Mesenchymal stem cell (in vitro differentiated cells and primary cell): Measurements from ENCODE around the gene PANK1.
A peak's percentile ranks its signal among the peaks of the same experiment; 100 is the strongest.

ENCODE experiments used
- DNase-seq: peaks from one replicate; pipeline ENCODE4 v3.0.0-alpha.2; 2013
- H2AFZ ChIP-seq: one replicate; pipeline ENCODE4 v1.6.1; 2013; ENCODE audit warnings: low read depth, mild to moderate bottlenecking, control low read depth, inconsistent platforms, low read length, moderate library complexity
- H2AK5ac ChIP-seq: 2 replicates; pipeline ENCODE4 v1.6.1; 2013; ENCODE audit warnings: low read length, moderate library complexity, mild to moderate bottlenecking, inconsistent platforms; ENCODE audit not compliant: severe bottlenecking
- H2BK120ac ChIP-seq: one replicate; pipeline ENCODE4 v1.6.1; 2013; ENCODE audit warnings: low read depth, mild to moderate bottlenecking, inconsistent platforms, low read length, moderate library complexity
- H2BK12ac ChIP-seq, 2 experiments: one replicate each; pipeline ENCODE4 v1.6.1; 2013; ENCODE audit warnings: inconsistent platforms in 2 of 2, low read length in 2 of 2, mild to moderate bottlenecking in 2 of 2, moderate library complexity in 2 of 2, control low read depth in 1 of 2
- H2BK15ac ChIP-seq: one replicate; pipeline ENCODE4 v1.6.1; 2013; ENCODE audit warnings: mild to moderate bottlenecking, low read depth, inconsistent platforms; ENCODE audit not compliant: poor library complexity, severe bottlenecking
- H2BK5ac ChIP-seq: 2 replicates; pipeline ENCODE4 v1.6.1; 2013; ENCODE audit warnings: low read depth, mild to moderate bottlenecking, low read length, control low read depth, inconsistent platforms; ENCODE audit not compliant: poor library complexity, severe bottlenecking
- H3K14ac ChIP-seq, 2 experiments: one replicate each; pipeline ENCODE4 v1.6.1; 2013; ENCODE audit warnings: inconsistent platforms in 2 of 2, low read length in 2 of 2, control low read depth in 1 of 2, mild to moderate bottlenecking in 1 of 2, moderate library complexity in 1 of 2
- H3K18ac ChIP-seq, 2 experiments: one replicate each; pipeline ENCODE4 v1.6.1; 2013; ENCODE audit warnings: inconsistent platforms in 2 of 2, low read length in 2 of 2, control low read depth in 1 of 2, low read depth in 1 of 2, mild to moderate bottlenecking in 1 of 2
- H3K23ac ChIP-seq, 2 experiments: one replicate each; pipeline ENCODE4 v1.6.1; 2013; ENCODE audit warnings: inconsistent platforms in 2 of 2, low read length in 2 of 2, mild to moderate bottlenecking in 2 of 2, moderate library complexity in 2 of 2, control low read depth in 1 of 2
- H3K27ac ChIP-seq: 2 replicates; pipeline ENCODE4 v1.5.1; 2013; ENCODE audit warnings: mild to moderate bottlenecking, moderate library complexity, low read length, control low read depth, inconsistent platforms; ENCODE audit not compliant: poor library complexity, severe bottlenecking
- H3K27me3 ChIP-seq, 2 experiments: 2 replicates each; pipeline versions ENCODE4 v1.6.1 to v1.7.0; 2013; ENCODE audit warnings: low read length in 2 of 2, mild to moderate bottlenecking in 2 of 2, moderate library complexity in 2 of 2, control low read depth in 1 of 2, inconsistent platforms in 1 of 2; ENCODE audit not compliant: control insufficient read depth in 1 of 2, insufficient read depth in 1 of 2
- H3K36me3 ChIP-seq, 2 experiments: 2 replicates each; pipeline versions ENCODE4 v1.6.1 to v1.7.0; 2013; ENCODE audit warnings: low read length in 2 of 2, control low read depth in 1 of 2, inconsistent platforms in 1 of 2, low read depth in 1 of 2, mild to moderate bottlenecking in 1 of 2; ENCODE audit not compliant: insufficient read depth in 2 of 2, control insufficient read depth in 1 of 2
- H3K4ac ChIP-seq, 2 experiments: one replicate each; pipeline ENCODE4 v1.6.1; 2013; ENCODE audit warnings: inconsistent platforms in 2 of 2, low read length in 2 of 2, mild to moderate bottlenecking in 2 of 2, moderate library complexity in 2 of 2, control low read depth in 1 of 2, low read depth in 1 of 2
- H3K4me1 ChIP-seq: 2 replicates; pipeline ENCODE4 v1.6.1; 2013; ENCODE audit warnings: low read depth, low read length, control low read depth; ENCODE audit not compliant: control insufficient read depth, insufficient read depth
- H3K4me2 ChIP-seq: 2 replicates; pipeline ENCODE4 v1.6.1; 2013; ENCODE audit warnings: low read length, mild to moderate bottlenecking, inconsistent platforms; ENCODE audit not compliant: poor library complexity, severe bottlenecking
- H3K4me3 ChIP-seq, 2 experiments: 2 replicates each; pipeline versions ENCODE4 v1.5.1 to v1.7.0; 2013; ENCODE audit warnings: low read length in 2 of 2, mild to moderate bottlenecking in 2 of 2, control low read depth in 1 of 2, low read depth in 1 of 2; ENCODE audit not compliant: insufficient read depth in 1 of 2
- H3K79me1 ChIP-seq: replicated peaks from 2 replicates; pipeline ENCODE4 v1.6.1; 2013; ENCODE audit warnings: mild to moderate bottlenecking, control low read depth, low read length, inconsistent platforms; ENCODE audit not compliant: poor library complexity, severe bottlenecking
- H3K9ac ChIP-seq: 2 replicates; pipeline ENCODE4 v1.7.0; 2013; ENCODE audit warnings: mild to moderate bottlenecking, low read length, moderate library complexity
- H3K9me3 ChIP-seq: 2 replicates; pipeline ENCODE4 v1.7.0; 2013; ENCODE audit warnings: mild to moderate bottlenecking, low read length; ENCODE audit not compliant: control insufficient read depth
- H4K8ac ChIP-seq: one replicate; pipeline ENCODE4 v1.6.1; 2013; ENCODE audit warnings: inconsistent platforms, mild to moderate bottlenecking, low read length, moderate library complexity
- H4K91ac ChIP-seq: one replicate; pipeline ENCODE4 v1.6.1; 2013; ENCODE audit warnings: mild to moderate bottlenecking, low read length, inconsistent platforms
- WGBS: methylation state at CpG from one replicate; pipeline ENCODE4 v1.1.7; 2013; ENCODE audit warnings: mixed read lengths; 5-methylcytosine and 5-hydroxymethylcytosine counted together

The PANK1 gene

GRCh38 chr10:89685936-89686335 lies 40.9 kb upstream of the PANK1 start:
- WGBS: 85% methylated on average over 4 of the region's 4 CpGs
- no peak for DNase-seq
- no peak overlapping the region for H3K4me2 ChIP-seq
- H3K9ac ChIP-seq: no peak overlapping the region
- no peaks in the 10 kb centered on the region for H3K9me3 ChIP-seq
- H2AK5ac ChIP-seq: no peak overlapping the region
- no peak overlapping the region for H2BK120ac ChIP-seq
- no peak overlapping the region for H2BK5ac ChIP-seq
- H3K4me1 ChIP-seq: no peaks in the 10 kb centered on the region
- no peaks in the 10 kb centered on the region for H3K79me1 ChIP-seq
- no peak overlapping the region for H4K8ac ChIP-seq
- H3K23ac ChIP-seq: no peak overlapping the region
- no peak overlapping the region for H3K4ac ChIP-seq
- H3K14ac ChIP-seq: no peak overlapping the region
- no peak overlapping the region for H2BK12ac ChIP-seq
- H3K27me3 ChIP-seq: no peaks in the 10 kb centered on the region
- no peak overlapping the region for H3K27ac ChIP-seq
- H3K36me3 ChIP-seq: no peaks in the 10 kb centered on the region
- no peak overlapping the region for H3K4me3 ChIP-seq
- H2AFZ ChIP-seq: no peak overlapping the region
- no peak overlapping the region for H4K91ac ChIP-seq
- no peak overlapping the region for H3K18ac ChIP-seq
- no peak overlapping the region for H2BK15ac ChIP-seq

GRCh38 chr10:89684604-89685003 lies 39.6 kb upstream of the PANK1 start:
- Histone ChIP-seq H3K9me3 (no peaks in the 10 kb centered on the region), H3K14ac (no peak overlapping the region), H2AFZ (no peak overlapping the region), H3K18ac (no peak overlapping the region), H3K23ac (no peak overlapping the region), H3K27me3 (no peaks in the 10 kb centered on the region), H3K4me2 (no peak overlapping the region), H3K4me1 (no peaks in the 10 kb centered on the region), H2BK15ac (no peak overlapping the region), H4K91ac (no peak overlapping the region), H3K9ac (no peak overlapping the region), H3K4ac (no peak overlapping the region), H2BK5ac (no peak overlapping the region), H3K27ac (no peak overlapping the region), H2BK12ac (no peak overlapping the region), H3K79me1 (no peaks in the 10 kb centered on the region), H2BK120ac (no peak overlapping the region), H3K36me3 (no peaks in the 10 kb centered on the region), H4K8ac (no peak overlapping the region), H2AK5ac (no peak overlapping the region), H3K4me3 (no peak overlapping the region)
- WGBS: 93% methylated on average over 2 of the region's 2 CpGs
- peak; percentile 45 for DNase-seq

GRCh38 chr10:89683883-89684282 lies 38.8 kb upstream of the PANK1 start:
- no peaks in the 10 kb centered on the region for H3K4me1 ChIP-seq
- H4K91ac ChIP-seq: no peak overlapping the region
- H3K79me1 ChIP-seq: no peaks in the 10 kb centered on the region
- H3K36me3 ChIP-seq: no peaks in the 10 kb centered on the region
- no peak overlapping the region for H4K8ac ChIP-seq
- H2BK5ac ChIP-seq: no peak overlapping the region
- H3K4me2 ChIP-seq: no peak overlapping the region
- H3K27me3 ChIP-seq: no peaks in the 10 kb centered on the region
- H2BK12ac ChIP-seq: no peak overlapping the region
- no peak overlapping the region for H3K27ac ChIP-seq
- no peak overlapping the region for H2AFZ ChIP-seq
- no peak overlapping the region for H3K9ac ChIP-seq
- 98% methylated on average over 5 of the region's 5 CpGs for WGBS
- H3K9me3 ChIP-seq: no peaks in the 10 kb centered on the region
- H2BK120ac ChIP-seq: no peak overlapping the region
- H3K18ac ChIP-seq: no peak overlapping the region
- no peak overlapping the region for H2BK15ac ChIP-seq
- no peak overlapping the region for H3K4ac ChIP-seq
- no peak for DNase-seq
- no peak overlapping the region for H2AK5ac ChIP-seq
- H3K14ac ChIP-seq: no peak overlapping the region
- H3K23ac ChIP-seq: no peak overlapping the region
- no peak overlapping the region for H3K4me3 ChIP-seq

- Histone ChIP-seq H3K27me3 (no peaks in the 10 kb centered on the region), H3K14ac (no peak overlapping the region), H3K9me3 (no peaks in the 10 kb centered on the region), H3K18ac (no peak overlapping the region), H3K4ac (no peak overlapping the region), H3K23ac (no peak overlapping the region), H3K4me2 (no peak overlapping the region), H4K91ac (no peak overlapping the region), H2BK5ac (no peak overlapping the region), H3K36me3 (no peaks in the 10 kb centered on the region), H3K79me1 (no peaks in the 10 kb centered on the region), H2BK12ac (no peak overlapping the region), H4K8ac (no peak overlapping the region), H3K4me1 (no peaks in the 10 kb centered on the region), H3K27ac (no peak overlapping the region), H3K4me3 (no peak overlapping the region), H2AK5ac (no peak overlapping the region), H2BK120ac (no peak overlapping the region), H2AFZ (no peak overlapping the region), H2BK15ac (no peak overlapping the region), H3K9ac (no peak overlapping the region)
- DNase-seq: no peak
- WGBS: 97% methylated on average over 2 of the region's 3 CpGs
Observed at GRCh38 chr10:89679986-89680385, 34.9 kb upstream of the PANK1 start.
